ENCODE measurements around the gene SEZ6.
"Not testable (repeated sequence)": the region's sequence is repeated elsewhere in the genome, so short reads cannot be mapped to it uniquely, and the experiment has no call there.

SEZ6 gene

DNA sequence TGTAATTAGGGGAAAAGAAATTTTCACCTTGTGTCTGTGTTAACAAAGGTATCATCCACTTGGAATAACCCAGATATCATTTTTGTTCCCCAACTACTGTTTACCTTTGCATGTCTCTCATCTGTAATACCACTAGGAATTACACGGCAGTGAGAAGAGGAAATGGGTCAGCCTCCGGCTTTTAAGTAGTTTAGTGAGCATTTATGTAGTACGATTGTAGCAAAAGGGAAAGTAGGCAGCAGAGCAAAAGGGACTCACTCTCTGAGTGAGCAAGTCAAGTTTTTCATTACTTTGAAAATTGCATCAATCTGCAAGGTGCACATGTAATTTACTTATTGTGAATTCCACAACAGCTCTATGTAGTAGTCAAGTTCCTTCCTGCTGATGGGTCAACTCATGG, 65.7 kb downstream of the SEZ6 start:
- no peak for DNase-seq (ENCODE audit: low read depth in 2 of 2, low spot score in 1 of 2)

DNA sequence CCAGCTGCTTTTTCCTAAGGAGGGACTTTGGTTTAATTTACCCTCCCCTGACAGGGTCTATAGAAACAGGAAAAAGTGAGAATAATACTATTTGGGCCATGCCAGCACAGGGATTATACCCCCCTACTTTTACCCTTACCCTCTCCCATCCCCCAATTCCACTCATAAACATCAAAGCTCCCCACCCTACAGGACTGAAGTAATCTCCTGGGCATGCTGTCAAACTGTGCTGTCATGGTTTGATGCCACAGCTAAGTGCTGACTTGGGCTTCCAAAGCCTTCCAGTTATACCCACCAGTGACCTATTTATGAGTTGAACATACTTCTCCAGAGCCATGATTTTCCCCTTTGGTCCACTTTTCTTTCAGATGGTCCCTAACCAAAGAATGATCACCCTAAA, 67.3 kb downstream of the SEZ6 start:
- no peak for DNase-seq (ENCODE audit: low read depth in 2 of 2, low spot score in 1 of 2)

DNA sequence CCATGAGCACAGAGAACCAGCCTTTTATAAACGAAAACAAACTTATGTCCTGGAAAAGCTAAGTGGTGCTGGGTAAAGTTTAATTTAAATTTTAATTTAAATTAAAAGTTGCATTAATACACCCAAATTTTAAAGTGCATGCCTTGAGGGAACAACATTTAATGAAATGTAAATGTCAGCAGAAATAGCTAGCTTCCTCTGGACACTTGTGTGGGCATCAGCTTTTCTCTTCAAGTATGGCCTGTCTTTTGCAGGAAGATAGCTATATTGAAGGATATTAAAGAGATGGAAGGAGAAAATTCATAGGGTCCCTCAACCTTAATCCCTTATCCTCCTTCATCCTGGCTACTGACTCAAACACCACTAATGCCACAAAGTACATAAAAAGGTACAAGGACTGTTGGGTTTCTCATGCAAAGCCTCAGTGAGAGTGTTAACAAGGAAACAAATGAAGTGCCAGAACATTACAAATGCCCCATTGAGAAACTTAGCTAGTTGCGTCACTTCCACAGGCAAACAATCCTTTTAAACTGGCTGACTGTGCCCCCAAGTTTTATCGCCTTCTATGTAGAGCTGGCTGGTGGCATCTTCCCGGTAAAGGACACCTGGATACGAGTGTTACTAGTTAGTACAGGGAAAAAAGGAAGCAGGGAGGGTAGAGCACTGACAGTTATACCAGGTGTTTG, 68.6 kb downstream of the SEZ6 start:
- no peak for DNase-seq (ENCODE audit: low read depth in 2 of 2, low spot score in 1 of 2)

GRCh38 chr17:28935744-28936460, 69.9 kb downstream of the SEZ6 start:
- DNase-seq (ENCODE audit: low read depth in 2 of 2, low spot score in 1 of 2): no peak

DNA sequence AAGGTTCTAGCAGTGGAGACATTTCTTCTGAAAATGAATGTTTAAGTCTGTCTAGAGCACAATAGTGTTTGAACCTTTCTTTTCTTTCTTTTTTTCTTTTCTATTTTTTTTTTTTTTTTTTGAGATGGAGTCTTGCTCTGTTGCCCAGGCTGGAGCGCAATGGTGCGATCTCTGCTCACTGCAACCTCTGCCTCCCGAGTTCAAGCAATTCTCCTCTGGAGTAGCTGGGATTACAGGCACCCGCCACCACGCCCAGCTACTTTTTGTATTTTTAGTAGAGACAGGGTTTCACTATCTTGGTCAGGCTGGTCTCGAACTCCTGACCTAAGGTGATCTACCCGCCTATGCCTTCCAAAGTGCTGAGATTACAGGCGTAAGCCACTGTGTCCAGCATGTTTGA, 71.3 kb downstream of the SEZ6 start:
- DNase-seq (ENCODE audit: low read depth in 2 of 2, low spot score in 1 of 2): not testable (repeated sequence)

DNA sequence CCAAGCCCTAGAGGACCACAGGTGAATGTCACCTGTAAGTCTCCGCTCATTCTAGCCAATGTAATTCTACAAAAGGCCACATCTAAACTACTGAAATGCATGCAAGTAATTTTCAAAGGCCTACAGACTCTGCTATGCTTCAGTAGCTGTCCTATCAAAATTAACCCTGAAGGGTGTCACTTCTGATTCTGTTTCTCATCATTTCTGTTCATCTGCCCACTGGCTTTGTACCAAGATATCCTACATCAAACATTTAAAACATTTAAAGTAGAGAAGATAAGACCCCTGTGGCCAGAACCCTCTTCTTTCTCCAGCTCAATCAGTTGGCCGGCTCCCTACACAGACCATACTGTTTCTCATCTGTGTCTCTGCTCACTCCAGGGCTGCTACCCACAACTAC, 76.0 kb downstream of the SEZ6 start:
- DNase-seq (ENCODE audit: low read depth in 2 of 2, low spot score in 1 of 2): no peak

- no peak for DNase-seq (ENCODE audit: low read depth in 2 of 2, low spot score in 1 of 2)
Observed at GRCh38 chr17:28928061-28928460, 77.8 kb downstream of the SEZ6 start.

DNA sequence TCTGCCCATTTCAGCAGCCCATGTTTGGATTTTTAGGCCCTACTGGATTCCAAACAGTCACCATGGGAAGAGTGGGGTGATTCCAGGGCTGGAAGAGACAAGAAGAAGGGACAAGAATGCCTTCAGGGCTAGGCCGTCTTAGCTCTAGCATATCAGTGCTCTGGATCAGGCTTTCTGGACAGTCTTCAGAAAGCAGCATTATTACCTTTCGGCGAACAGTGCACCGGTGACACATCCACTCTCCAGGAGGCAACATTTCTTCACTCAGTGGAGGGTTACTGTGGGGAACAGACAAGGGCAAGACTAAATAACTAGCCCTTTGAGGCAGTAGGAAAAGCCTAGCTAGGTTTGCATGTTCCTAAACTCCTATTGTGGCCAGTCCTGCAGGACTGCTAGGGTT, 79.0 kb downstream of the SEZ6 start:
- no peak for DNase-seq (ENCODE audit: low read depth in 2 of 2, low spot score in 1 of 2)

DNA sequence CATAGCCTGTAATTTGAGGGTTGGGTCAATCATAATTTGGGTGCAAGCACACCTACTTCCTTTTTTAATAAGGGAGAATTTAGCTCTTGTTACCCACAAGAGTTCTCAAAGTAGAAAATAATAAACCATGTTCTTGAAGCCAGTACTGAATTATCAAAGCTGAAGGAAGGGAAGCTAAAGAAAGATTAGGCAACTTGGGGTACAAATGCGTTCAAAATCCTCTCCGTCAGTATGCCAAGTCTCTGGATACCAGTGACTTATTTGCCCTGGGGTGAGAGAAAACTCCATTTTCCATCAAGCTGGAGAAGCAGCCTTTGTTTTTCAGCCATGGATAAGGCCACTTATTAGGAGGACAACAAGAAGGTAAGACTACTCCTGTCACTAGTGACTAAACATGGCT, 79.5 kb downstream of the SEZ6 start:
- no peak for DNase-seq (ENCODE audit: low read depth in 2 of 2, low spot score in 1 of 2)

GRCh38 chr17:28925912-28926365, 79.9 kb downstream of the SEZ6 start:
- DNase-seq (ENCODE audit: low read depth in 2 of 2, low spot score in 1 of 2): peak in 1 of 2 donors; percentile 11

DNA sequence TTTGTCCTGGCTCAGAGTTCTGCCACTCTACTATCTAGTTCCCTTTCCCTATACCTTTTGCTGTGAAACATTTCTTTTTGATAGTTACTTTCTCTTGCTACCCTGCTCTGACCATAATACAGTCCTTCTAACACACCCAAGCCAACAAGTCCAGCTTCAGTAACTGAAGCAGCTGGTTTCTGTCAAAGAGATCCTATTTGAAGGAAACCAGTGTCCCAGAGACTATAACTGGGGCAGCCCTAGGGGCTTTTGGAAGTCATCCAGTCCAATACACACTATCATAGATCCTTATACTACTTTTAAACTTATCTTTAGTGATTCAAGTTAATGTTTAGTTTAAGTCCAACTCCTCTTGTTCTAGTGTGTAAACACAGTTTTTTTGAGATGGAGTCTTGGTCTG, 85.6 kb downstream of the SEZ6 start:
- DNase-seq (ENCODE audit: low read depth in 2 of 2, low spot score in 1 of 2): no peak

DNA sequence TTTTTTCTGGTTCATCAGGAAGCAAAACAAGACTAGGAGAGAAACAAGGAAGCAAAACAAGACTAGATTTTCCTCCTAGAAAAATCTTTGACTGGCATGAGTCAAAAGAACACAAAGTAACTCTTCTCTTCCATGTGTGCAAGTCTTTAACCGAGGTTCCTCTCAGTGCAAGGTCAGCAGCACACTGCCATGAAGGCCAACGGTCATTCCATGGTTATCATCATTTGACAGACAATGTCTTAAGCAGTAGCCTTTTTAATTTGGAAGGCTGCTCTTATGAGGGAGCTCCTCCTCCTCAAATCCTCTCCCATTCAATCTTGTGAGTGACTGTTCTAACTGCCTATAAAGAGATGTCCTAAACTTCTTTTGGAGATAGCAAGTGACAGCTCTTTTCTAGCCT, 87.5 kb downstream of the SEZ6 start:
- DNase-seq (ENCODE audit: low read depth in 2 of 2, low spot score in 1 of 2): no peak

- DNase-seq (ENCODE audit: low read depth in 2 of 2, low spot score in 1 of 2): no peak
Observed at GRCh38 chr17:28917465-28917864, 88.4 kb downstream of the SEZ6 start.

- DNase-seq (ENCODE audit: low read depth in 2 of 2, low spot score in 1 of 2): no peak
Observed at GRCh38 chr17:28917029-28917428, 88.8 kb downstream of the SEZ6 start.

DNA sequence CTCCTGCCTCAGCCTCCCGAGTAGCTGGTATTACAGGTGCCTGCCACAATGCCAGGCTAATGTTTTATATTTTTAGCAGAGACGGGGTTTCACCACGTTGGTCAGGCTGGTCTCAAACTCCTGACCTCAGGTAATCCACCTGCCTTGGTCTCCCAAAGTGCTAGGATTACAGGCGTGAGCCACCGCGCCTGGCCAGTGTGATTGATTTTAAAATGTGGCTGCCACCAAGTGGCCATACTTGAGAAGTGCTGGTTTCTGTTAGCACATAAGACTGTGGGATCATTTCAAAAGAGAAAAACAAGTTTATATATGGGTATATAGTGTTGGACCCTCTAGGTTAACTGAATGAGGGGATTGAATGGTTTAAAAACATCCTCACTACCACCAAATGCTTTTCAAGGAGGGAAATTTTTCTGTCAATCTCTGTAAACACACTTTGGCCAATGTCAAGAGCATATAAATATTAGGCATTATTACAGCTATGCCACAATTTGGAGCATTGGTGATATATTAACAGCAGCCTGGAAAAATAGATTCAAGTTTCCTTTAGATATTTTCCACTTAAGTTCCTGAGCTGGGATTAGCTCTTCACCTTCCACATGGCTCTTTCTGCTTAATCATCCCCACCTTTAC, 89.4 kb downstream of the SEZ6 start:
- no peak for DNase-seq (ENCODE audit: low read depth in 2 of 2, low spot score in 1 of 2)

- no peak for DNase-seq (ENCODE audit: low read depth in 2 of 2, low spot score in 1 of 2)
Observed at GRCh38 chr17:28912938-28913333, 92.9 kb downstream of the SEZ6 start.

- DNase-seq (ENCODE audit: low read depth in 2 of 2, low spot score in 1 of 2): no peak
Observed at GRCh38 chr17:28912281-28912937, 93.4 kb downstream of the SEZ6 start.

DNA sequence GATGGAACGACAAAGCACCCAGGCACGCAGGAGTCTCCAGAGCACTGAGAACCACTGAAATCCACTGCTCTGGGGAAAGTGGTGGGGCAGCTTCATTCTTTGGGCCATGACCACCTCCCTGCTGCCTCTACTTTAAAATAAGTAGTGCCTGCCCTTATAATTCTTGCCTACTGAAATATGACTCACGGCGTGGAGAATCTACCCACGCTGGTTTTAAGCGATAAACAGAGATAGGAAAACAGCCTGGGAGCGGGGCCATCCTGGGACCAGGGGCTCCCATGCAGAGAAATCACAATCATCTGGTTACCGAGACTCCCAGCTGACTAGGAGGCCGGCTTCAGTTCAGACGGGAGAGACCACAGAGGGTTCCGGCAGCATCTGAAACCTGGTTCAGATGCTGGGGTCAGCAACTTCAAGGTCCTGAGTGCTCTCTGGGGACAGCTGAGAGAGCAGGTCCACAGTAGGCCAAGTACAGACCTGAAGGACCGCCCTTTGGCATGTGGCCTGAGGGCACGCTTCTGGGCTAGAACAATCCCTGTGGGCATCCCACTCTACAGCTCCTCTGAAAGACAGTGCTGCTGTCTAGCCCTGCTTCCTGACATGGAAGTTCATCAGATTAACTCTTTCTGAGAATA, 94.3 kb downstream of the SEZ6 start:
- DNase-seq (ENCODE audit: low read depth in 2 of 2, low spot score in 1 of 2): no peak

DNA sequence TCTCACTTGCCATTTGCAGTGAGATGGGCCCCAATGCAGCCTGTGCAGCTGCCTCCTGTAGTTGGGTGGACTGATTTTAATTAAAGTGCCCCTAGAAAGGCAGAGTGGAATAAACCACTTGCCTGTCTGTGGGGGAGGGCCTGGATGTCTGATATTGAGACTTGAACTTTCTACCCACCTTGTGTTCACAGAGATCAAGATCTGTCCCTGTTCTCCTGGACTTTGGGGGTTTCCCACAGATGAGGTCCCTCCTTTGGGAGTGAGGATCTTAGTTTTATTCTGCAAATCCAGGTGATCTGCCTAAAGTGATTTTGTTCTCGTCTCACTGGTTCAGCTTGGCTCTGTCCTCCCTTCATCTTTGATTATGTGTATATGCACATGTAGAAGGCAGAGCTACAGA, 95.3 kb downstream of the SEZ6 start:
- DNase-seq (ENCODE audit: low read depth in 2 of 2, low spot score in 1 of 2): no peak

GRCh38 chr17:28908640-28909167, 97.1 kb downstream of the SEZ6 start:
- DNase-seq (ENCODE audit: low read depth in 2 of 2, low spot score in 1 of 2): no peak
